HepG2 (cell line): ENCODE data around the gene TRAPPC12. TPM values are rescaled to one million over a fixed set of nuclear protein-coding genes. Genes with fewer than 3 reads are reported as not detected.

Experiments used
- SATB2 ChIP-seq: sonication (generic); formaldehyde crosslinking; IDR thresholded peaks from 2 replicates; pipeline ENCODE4 v1.5.0; 2020; ENCODE audit warnings: missing genetic modification reagents
- TBL1XR1 ChIP-seq: fragments of 150-350 bp; IDR thresholded peaks from 2 replicates; pipeline ENCODE4 v1.6.1; 2014; ENCODE audit warnings: borderline replicate concordance, low read length; ENCODE audit not compliant: partially characterized antibody
- ZNF101 ChIP-seq: sonication (generic); formaldehyde crosslinking; IDR thresholded peaks from 2 replicates; pipeline ENCODE4 v1.4.0; 2020; ENCODE audit warnings: mild to moderate bottlenecking, low read depth, missing genetic modification reagents, borderline replicate concordance
- ZNF510 ChIP-seq: sonication (generic); formaldehyde crosslinking; IDR thresholded peaks from 2 replicates; pipeline ENCODE4 v1.4.0; 2020; ENCODE audit warnings: low read depth, mild to moderate bottlenecking, missing genetic modification reagents
- ZNF720 ChIP-seq: sonication (generic); formaldehyde crosslinking; IDR thresholded peaks from 2 replicates; pipeline ENCODE4 v1.4.0; 2020; ENCODE audit warnings: missing genetic modification reagents
- ZNF773 ChIP-seq: sonication (generic); formaldehyde crosslinking; IDR thresholded peaks from 2 replicates; pipeline ENCODE4 v1.4.0; 2020; ENCODE audit warnings: missing genetic modification reagents, borderline replicate concordance
- polyA plus RNA-seq, 8 experiments: library from polyadenylated mRNA; depleted of rRNA in 3 of 8; stranded (reverse) in 7 of 8; unstranded in 1 of 8; fragments of >200 nt; fragmentation: Illumina TruSeq in 4 of 8; extraction: Trizol in 4 of 8; gene quantifications; 2 replicates each; pipeline versions ENCODE4 v1.2.1 to v1.2.3, GENCODE V29; 2011 to 2016; ENCODE audit warnings: low read depth in 4 of 8, missing spikeins in 1 of 8, mixed read lengths in 1 of 8; ENCODE audit not compliant: insufficient read depth in 1 of 8
- total RNA-seq, 5 experiments: library from RNA; depleted of rRNA; stranded (reverse); fragments of >200 nt; fragmentation: Illumina TruSeq; extraction: Trizol; gene quantifications; 2 replicates each; pipeline ENCODE4 v1.2.3, GENCODE V29; 2016; ENCODE audit warnings: low read depth in 1 of 5
- TF ChIP-seq, protein P1 (sequence below): sonication (generic); formaldehyde crosslinking; IDR thresholded peaks from 2 replicates; pipeline ENCODE4 v1.5.1; 2020; ENCODE audit warnings: mild to moderate bottlenecking, missing genetic modification reagents
- TF ChIP-seq, protein P2 (sequence below): sonication (generic); formaldehyde crosslinking; conservative IDR thresholded peaks from 2 replicates; pipeline ENCODE4 v1.5.0; 2020; ENCODE audit warnings: missing genetic modification reagents
- TF ChIP-seq, protein P3 (sequence below): sonication (generic); formaldehyde crosslinking; conservative IDR thresholded peaks from 2 replicates; pipeline ENCODE4 v1.4.0; 2020; ENCODE audit warnings: missing genetic modification reagents

Gene TRAPPC12
- total and polyA plus RNA-seq, 2 of the 13 experiments (the other 11 are each of a cell fraction or from before 2014, with no cell fraction given), result 46.4 to 97.7 TPM

DNA sequence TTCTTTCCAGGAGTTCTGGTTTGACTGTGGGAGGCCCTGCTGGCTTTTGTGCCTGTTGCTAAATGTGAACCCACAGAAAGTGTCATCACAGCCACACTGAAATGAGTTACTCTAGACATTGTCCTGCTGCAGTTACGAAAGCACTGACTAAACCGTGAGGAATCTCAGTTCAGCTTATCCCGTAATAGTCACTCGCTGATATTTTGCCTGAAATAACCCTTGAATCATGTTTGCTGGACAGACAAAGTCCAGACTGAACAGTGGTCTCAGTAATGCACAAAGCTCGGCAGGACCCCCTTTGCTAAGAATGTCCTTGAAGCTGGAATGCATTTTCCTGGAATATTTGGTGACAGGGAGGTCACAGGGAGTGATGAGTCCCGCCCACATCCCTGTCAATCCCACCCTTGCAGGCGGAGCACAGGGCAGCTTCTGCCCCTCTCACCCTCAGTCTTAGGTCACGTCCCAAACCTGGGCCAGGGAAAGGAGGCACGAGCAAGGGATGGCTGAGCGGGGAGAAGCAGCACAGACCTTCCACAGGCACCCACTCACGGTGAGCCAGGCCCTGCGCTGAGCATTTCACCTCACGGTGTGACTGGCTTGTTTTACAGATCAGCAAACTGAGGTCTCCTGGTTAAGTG, 86.5 kb downstream of the TRAPPC12 start (continued):
- TF ChIP-seq, protein P1, sequence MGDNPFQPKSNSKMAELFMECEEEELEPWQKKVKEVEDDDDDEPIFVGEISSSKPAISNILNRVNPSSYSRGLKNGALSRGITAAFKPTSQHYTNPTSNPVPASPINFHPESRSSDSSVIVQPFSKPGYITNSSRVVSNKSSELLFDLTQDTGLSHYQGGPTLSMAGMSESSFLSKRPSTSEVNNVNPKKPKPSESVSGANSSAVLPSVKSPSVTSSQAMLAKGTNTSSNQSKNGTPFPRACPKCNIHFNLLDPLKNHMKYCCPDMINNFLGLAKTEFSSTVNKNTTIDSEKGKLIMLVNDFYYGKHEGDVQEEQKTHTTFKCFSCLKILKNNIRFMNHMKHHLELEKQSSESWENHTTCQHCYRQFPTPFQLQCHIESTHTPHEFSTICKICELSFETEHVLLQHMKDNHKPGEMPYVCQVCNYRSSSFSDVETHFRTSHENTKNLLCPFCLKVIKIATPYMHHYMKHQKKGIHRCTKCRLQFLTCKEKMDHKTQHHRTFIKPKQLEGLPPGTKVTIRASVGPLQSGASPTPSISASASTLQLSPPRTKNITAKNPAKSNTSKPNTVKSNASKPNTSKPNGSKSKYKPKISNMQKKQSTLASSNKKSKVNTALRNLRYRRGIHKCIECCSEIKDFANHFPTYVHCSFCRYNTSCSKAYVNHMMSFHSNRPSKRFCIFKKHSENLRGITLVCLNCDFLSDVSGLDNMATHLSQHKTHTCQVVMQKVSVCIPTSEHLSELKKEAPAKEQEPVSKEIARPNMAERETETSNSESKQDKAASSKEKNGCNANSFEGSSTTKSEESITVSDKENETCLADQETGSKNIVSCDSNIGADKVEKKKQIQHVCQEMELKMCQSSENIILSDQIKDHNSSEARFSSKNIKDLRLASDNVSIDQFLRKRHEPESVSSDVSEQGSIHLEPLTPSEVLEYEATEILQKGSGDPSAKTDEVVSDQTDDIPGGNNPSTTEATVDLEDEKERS (CRISPR knock-in tag), result peak; percentile 56; the same call in 1 of the 2 replicates
- TF ChIP-seq, protein P2, sequence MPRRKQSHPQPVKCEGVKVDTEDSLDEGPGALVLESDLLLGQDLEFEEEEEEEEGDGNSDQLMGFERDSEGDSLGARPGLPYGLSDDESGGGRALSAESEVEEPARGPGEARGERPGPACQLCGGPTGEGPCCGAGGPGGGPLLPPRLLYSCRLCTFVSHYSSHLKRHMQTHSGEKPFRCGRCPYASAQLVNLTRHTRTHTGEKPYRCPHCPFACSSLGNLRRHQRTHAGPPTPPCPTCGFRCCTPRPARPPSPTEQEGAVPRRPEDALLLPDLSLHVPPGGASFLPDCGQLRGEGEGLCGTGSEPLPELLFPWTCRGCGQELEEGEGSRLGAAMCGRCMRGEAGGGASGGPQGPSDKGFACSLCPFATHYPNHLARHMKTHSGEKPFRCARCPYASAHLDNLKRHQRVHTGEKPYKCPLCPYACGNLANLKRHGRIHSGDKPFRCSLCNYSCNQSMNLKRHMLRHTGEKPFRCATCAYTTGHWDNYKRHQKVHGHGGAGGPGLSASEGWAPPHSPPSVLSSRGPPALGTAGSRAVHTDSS (CRISPR knock-in tag), result no peak
- TF ChIP-seq, protein P3, sequence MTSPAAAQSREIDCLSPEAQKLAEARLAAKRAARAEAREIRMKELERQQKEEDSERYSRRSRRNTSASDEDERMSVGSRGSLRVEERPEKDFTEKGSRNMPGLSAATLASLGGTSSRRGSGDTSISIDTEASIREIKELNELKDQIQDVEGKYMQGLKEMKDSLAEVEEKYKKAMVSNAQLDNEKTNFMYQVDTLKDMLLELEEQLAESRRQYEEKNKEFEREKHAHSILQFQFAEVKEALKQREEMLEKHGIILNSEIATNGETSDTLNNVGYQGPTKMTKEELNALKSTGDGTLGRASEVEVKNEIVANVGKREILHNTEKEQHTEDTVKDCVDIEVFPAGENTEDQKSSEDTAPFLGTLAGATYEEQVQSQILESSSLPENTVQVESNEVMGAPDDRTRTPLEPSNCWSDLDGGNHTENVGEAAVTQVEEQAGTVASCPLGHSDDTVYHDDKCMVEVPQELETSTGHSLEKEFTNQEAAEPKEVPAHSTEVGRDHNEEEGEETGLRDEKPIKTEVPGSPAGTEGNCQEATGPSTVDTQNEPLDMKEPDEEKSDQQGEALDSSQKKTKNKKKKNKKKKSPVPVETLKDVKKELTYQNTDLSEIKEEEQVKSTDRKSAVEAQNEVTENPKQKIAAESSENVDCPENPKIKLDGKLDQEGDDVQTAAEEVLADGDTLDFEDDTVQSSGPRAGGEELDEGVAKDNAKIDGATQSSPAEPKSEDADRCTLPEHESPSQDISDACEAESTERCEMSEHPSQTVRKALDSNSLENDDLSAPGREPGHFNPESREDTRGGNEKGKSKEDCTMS (CRISPR knock-in tag), result no peak
- TF ChIP-seq SATB2 (CRISPR knock-in tag) (no peak), ZNF101 (no peak), ZNF510 (peak; percentile 53; the same call in 1 of the 2 replicates), ZNF720 (no peak), TBL1XR1 (peak; percentile 32), ZNF773 (no peak)
